OCI-M2 (cell line): ENCODE measurements around the gene CCNL2.
"Not testable (repeated sequence)": the region's sequence is repeated elsewhere in the genome, so short reads cannot be mapped to it uniquely, and the experiment has no call there.

Experiments used
- DNase-seq: peaks from one replicate; lab custom pipeline; 2025; ENCODE audit not compliant: unreplicated experiment; lab: John Stamatoyannopoulos, UW

The CCNL2 gene

DNA sequence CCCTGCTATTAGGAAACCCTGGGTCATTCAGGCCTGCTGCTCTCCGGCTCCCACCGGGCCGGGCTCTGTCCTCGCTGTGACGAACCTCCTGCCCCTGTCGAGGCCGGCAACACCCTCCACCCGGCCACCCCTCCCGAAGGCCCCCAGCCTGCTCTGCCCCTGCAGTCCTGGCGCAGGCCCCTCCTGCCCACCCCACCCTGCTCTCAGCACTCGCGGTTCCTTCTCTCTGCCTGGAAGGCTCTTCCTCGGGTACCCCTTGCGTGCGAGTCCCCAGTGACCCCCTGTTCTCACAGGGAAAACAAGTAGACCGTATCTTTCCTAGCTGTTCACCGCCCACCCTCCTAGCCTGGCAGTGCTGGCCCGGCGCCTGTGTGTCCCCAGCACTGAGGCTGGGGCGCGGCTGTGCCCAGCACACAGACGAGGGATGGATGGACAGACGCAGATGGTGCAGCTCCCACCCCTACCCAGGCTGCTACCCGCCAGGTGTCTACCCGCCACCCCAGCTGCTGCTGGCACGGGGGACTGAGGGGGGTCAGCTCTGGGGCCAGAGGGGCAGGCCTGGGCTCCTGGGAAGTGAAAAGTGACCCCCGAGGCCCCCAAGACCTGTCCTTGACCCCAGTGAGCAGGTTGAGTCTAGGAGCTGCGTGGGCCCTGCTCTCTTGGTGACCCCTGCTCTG, 33.3 kb upstream of the CCNL2 start:
- no peak for DNase-seq

DNA sequence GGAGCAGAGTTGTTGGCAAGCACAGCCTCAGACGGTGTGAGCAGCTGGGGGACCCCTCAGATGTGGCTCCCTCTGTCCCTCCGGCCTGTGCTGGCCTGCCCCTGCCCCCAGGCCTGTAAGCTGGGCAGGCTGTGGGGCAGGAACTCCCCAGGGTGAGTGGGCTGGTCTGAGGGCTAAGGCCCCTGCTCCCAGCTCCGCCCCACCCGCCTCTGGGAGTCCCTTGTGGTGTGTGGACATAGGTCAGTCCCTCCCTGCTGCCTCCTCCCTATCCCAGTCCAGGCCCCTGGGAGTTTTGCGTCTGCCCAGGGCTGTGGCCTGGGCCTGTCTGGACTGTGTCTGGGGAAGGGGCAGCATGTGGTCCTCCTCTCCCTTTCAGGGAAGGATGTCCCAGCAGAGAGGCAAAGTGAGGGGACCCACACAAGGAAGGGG, 32.7 kb upstream of the CCNL2 start:
- no peak for DNase-seq

DNA sequence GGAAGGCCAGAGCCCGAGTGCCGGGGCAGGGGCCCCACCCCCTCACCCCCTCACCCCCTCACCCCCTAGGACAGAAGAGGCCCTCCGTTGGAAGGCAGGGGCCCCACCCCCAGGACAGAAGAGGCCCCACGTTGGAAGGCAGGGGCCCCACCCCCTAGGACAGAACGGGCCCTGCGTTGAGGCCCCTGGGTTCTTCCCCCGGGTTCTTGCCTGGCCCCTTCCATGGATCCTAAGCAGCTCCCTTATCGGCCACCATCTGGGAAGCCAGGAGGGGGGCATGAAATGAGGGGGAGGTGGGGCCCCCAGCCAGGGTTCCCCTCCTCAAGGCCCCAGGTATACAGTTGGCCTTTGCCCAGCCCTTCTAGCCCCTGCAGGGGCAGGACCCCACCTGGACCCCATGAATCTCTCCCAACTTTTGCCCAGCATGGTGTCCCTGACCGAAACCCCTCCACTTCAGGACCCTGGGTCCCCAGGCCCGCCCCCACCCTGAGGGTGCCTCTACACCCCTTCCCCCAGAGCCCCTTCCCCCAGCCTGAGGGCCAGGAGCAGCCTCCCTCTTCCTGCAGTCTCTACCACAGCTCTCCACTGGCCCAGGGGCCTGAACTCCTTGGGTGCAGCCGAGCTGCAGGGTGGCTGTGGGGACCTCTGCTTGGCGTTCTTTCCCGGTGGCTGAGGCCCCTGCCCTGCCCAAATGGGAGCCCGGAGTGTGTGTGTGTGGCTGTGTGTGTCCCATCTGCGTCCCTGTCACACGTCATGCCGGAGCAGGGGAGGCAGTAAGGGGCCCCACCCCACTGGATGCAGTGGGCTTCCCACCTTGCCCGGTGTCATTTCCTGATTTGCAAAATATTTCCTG, 32.1 kb upstream of the CCNL2 start:
- no peak for DNase-seq

DNA sequence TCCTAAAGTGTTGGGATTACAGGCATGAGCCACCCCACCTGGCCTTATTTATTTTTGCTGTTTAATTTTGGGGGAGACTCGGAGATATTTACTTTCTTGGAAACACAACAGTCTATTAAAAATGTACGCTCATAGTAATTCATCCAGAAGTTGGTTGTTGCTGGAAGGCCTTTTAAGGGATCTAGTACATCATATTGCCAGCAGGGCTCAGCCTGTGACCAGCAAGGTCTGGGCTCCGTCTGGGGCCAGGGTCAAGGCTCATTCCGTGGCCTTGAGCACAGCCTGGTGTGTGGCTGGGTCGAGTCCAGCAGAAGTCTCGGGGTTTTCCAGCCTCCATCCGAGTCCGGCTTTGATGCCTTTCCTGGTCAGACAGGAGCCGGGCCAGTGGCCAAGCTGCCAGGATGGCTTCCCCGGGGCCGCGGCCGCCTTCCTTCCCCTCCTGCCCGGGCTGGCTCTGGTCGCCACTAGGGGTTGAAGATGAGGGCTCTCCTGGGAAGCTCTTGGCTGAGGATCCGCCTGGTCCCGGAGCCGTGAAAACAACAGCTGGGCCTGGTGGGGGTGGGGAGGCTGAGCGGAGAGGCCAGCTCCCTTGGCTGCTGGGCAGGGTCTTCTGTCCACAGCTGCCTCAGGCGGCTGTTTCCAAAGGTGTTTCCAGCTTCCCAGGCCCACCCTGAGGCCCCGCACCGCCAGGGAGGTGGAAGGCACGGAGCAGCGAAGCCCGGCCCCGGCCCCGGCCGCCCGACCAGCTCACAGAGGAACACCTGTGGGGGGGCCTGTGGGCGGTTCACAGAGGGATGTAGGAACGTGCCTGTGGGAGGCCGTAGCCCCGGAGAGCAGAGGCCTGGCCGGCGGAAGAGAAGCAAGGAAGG, 31.2 kb upstream of the CCNL2 start:
- no peak for DNase-seq

DNA sequence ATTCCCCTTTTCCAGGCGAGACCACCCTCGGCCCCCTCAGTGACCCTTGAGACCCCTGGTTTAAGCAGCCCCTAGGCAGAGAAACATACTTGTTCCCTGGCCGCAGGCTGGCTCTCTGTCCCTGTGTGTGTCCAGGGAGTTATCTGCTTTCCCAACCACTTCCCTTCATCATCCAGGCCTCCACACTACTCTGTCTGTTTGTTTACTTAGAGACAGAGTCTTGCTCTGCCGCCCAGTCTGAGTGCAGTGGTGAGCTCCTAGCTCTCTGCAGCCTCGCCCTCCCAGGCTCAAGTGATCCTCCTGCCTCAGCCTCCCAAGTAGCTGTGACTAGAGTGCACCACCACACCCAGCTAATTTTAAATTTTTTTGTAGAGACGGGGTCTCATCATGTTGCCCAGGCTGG, 30.5 kb upstream of the CCNL2 start:
- DNase-seq = no peak

DNA sequence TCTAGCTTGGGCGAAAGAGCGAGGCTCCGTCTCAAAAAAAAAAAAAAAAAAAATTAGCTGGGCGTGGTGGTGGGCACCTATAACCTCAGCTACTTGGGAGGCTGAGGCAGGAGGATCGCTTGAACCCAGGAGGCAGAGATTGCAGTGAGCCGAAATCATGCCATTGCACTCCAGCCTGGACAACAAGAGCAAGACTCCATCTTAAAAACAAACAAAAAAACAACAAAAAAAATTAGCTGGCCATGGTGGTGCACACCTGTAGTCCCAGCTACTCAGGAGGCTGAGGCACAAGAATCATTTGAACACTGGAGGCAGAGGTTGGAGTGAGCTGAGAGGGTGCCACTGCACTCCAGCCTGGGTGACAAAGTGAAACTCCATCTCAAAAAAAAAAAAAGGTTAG, 29.8 kb upstream of the CCNL2 start:
- not testable (repeated sequence) for DNase-seq

DNA sequence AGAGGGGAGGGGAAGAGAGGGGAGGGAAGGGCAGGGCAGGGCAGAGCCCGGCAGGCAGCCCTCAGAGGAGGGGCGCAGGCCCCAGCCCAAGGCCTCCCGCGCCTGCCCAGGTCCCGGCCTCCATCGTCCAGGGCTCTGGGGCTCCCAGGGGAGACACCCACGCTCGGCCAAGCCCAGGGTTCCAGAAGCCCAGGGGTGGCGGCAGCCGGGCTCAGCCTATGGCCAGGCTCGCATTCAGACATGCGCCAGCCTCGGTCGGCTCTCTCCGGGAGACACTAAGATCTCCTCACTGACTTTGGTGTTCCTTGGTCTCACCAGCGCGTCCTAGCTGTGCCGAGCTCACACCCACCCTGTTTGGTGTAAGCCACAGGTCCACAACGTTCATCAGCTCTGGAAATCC, 29.0 kb upstream of the CCNL2 start:
- no peak for DNase-seq

DNA sequence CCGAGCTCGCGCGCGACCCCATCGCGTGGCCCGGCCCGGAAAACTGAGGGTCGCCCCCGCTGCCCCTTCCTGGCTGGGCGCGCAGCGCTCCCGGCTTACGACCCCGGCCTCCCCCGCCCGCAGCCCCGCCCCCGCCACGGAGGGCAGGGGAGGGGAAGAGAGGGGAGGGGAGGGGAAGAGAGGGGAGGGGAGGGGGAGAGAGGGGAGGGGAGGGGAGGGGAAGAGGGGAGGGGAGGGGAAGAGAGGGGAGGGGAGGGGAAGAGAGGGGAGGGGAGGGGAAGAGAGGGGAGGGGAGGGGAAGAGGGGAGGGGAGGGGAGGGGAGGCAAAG, 28.6 kb upstream of the CCNL2 start:
- no peak for DNase-seq

DNA sequence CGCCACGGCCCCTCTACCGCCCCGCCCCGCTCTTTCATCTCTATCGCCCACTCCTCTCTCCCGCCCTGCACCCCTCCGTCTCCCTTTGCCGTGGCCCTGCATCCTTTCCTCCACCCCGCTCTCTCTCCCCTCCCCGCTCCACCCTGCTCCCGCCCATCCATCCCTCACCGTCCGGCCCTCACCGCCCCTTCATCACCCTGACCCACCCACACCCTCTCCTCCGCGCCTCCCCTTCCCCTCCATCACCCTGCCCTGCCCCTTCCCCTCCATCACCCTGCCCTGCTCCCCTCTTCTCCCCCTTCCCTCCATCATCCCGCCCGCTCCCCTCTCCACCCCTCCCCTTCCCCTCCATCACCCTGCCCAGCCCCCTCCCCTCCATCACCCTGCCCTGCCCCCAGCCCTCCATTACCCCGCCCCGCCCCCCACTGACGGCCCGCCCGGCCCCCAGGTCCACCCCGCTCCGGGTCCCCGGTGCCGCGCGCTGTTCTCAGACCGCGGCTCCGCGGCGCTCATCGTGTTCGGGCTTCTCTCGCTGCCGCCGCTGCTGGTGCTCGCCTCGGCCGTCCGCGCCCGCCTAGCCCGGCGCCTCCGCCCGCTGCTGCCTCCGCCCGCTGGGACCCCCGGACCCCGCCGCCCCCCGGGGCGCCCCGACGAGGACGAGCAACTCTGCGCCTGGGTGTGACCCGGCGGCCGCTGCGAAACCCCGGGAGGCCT, 28.1 kb upstream of the CCNL2 start:
- no peak for DNase-seq

DNA sequence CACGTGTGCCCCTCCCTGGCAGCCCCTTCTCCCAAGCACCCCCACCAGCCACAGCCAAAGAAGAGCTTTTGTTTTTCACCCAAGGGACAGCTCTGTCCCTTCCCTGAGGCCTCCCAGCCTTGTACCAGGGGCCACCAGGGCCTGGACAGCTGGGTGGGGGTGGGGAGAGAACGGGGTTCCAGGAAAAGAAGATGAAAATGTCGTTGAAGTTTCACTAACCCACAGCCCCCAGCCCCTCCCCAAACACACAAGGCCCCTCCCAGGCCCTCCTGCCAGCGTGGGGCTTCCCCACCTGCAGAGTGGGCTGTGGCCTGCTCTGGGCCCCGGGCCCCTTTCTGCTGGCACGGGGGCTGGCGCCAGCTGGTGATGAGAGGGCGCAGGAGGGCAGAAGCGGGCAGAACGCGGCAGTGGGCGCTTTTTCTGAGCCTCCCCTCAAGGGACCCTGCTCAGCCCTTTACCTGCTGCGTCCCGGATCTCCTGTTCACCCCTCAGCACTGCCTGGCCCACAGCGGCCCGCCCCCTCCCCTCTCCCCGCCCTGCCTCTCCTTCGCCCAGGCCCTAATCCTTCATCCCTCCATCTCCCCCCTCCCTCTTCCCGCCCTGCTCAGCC, 27.5 kb upstream of the CCNL2 start:
- DNase-seq = no peak

DNA sequence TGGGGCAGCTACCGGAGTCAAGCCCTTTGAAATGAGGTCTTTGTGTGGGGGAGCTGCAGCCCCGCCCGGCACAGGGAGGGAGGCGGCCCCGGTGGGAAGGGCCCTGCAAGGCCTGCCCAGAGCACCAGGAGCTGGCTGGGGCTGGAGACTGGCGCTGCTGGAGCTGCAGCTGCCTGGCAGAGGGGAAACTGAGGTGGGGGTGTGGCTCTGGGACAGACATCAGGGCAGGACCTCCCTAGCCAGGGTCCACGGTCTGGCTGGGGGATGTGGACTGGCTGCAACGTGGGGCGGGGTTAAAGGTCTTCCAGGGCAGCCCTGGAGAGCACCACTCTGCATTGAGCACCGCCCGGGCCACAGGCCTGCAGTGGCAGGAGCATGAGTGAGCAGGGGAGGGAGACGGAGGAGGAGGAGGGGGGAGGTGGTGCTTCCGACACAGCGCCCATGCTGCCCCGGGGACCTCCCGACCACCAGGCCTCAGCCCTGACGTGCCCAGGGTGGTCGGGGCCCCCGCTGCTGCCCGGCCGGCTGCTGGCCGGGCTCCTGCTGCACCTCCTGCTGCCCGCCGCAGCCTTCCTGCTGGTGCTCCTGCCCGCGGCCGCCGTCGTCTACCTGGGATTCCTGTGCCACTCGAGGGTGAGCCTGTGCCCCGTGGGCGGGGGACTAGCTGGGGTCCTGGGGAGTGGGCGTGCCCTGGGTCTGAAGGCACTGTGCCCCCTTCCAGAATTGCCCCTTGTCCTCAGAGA, 26.8 kb upstream of the CCNL2 start:
- no peak for DNase-seq

DNA sequence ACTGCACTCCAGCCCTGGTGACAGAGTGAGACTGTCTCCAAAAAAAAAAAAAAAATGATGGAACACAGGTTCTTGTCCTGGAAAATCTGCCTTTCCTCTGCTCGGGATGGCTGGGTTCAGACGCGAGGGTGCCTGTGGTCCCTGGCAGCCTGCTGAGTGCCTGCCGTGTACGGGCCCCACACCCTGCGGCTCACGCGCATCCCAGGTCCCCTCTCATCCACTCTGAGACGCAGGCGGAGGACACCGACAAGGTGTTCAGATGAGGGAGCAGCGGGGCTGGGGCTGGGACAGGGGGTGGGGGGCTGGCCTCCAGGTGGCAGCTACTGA, 26.3 kb upstream of the CCNL2 start:
- no peak for DNase-seq

DNA sequence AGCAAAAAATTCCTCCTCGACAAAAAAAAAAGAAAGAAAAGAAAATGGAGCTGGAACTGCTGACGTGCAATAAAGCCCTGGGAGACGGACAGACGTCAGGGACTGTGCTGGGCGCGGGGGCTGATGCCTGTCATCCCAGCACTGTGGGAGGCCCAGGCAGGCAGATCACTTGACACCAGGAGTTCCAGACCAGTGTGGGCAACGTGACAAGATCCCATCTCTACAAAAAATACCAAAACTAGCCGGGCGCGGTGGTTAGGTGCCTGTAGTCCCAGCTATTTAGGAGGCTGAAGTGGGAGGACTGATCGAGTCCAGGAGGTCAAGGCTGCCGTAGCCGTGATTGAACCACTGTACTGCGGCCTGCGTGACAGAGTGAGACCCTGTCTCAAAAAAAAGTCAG, 25.6 kb upstream of the CCNL2 start:
- no peak for DNase-seq

DNA sequence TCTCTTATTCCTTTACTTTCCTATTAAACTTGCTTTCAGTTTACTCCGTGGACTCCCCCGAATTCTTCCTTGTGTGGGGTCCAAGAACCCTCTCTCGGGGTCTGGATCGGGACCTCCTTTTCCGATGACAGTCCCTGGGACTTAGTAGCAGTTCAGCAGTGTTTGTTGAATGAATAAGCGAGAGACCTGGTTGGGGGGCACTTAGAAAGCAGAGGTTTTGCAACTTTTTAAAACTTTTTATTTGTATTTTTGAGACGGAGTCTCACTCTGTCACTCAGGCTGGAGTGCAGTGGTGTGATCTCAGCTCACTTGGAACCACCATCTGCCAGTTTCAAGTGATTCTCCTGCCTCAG, 24.1 kb upstream of the CCNL2 start:
- DNase-seq = no peak

DNA sequence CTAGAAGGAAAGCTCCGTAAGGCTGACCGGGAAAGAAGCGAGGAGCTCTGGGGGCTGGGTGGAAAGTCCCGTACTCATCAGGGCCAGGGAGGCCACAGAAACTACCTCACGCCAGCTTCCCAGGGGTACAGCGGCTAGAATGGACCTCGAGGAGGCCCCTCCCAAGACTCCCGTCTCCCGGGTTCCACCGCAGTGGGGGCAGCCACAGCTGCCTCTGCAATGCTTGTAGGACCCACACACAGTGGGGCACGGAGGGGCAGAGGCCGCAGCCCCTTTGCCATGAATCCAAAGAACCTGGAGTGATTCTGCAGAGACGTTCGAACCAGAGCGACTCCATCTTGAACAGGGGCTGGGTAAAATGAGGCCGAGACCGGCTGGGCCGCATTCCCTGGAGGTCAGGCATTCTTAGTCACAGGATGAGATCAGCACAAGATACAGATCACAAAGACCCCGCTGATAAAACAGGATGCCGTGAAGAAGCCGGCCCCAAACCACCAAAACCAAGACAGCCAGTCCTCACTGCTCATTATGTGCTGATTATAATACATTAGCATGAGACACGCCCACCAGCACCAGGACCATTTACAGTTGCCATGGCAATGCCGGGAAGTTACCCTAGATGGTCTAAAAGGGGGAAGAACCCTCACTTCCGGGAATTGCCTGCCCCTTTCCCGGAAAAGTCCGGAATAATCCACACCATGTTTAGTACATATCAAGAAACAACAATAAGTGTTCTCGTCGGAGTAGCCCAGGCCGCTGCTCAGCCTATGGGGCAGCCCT, 23.5 kb upstream of the CCNL2 start:
- no peak for DNase-seq

DNA sequence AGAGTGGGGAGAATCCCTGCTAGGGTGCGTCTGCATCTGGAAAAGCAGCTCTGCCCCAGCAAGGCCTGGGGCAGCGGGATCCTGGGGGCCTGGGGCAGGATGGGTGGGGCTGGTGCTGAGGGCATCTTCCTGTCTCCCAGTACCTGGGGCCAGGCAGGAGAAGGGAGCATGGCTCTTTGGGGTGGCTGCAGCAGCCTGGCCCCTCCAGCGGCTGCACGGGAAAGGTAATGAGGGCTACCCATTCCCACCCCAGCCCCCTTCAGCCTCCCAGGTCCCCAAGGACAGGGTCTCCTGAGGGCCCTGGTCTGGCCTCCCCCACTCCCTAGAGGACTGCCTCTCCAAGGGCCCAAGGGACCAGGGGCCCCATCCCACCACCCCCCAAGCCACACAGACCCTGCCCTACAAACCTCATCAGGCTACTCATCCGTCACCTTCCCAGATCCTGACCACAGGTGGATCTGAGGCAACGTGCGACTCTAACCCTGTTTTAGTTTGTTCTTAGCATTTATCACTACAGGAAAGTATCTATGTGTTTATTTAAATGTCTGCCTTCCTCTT, 22.9 kb upstream of the CCNL2 start:
- no peak for DNase-seq

DNA sequence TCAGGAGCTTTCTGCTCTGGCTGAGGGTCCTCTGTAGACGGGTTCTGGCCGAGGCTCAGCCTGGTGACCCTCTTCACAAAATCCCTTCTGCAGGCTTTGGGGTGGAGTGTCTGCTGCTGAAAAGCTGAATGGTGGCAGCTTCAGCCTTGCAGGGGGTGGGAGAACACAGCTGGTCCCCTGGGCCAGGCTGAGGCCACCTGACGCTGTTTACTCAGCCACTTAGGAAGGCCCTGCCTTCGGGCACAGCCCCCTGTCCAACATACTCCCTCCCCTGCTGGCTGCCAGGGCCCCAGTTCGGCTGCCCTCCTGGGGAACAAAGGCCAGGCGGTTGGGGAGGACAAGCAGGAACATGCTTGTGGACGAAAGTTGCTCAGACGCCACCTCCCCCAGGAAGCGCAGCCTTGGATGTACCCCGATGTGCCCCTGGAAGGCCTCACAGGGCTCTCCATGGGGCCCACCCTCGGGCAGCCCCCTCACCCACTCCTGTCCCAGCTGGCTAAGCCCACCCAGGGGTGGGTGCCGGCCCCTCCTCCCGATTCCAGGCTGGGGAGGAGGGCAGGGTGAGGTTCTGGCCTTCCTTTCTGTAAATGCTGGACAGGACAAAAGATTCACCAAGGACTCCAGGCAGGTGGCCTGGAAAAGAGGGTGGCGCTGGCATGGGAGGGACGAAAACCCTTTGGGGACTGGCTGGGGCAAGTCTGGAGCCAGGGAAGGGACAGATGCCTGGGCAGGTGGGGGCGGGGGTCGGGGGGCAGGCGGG, 22.2 kb upstream of the CCNL2 start, which contains the start of gene ANKRD65:
ANKRD65 (minus strand) TSS at position 130 of the 760 bp plus-strand sequence. CDS start 271 bp downstream, outside the sequence.
- DNase-seq = no peak

DNA sequence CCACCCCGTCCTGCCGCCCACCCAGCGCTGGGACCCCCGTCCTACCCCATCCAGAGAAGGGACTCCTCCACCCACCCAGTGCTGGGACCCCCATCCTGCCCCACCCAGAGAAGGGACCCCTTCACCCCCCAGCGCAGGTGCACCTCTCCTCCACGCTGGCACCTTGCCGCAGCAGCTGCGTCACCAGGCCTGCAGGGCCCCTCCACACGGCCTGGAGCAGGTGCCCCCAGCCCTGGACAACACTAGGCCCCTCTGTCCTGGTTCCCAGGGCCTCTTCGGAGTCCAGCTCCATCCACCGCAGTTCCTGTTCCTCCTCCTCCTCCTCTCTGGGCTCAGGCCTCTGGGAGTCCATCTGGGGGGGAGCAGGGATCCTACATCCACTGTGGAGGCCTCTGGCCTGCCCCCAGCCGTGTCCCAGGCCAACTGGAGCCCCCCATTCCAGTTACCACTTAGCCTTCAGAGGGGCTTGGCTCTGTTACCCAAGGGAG, 21.6 kb upstream of the CCNL2 start:
- no peak for DNase-seq
